ENCODE results near the gene TBCE.
A peak's percentile ranks its signal among the peaks of the same experiment; 100 is the strongest.
"Not testable (repeated sequence)": the region's sequence is repeated elsewhere in the genome, so short reads cannot be mapped to it uniquely, and the experiment has no call there.

TBCE gene

GRCh38 chr1:235455097-235455496 lies 87.9 kb downstream of the TBCE start:
- DNase-seq (ENCODE audit: low read depth in 2 of 2), result no peak

DNA sequence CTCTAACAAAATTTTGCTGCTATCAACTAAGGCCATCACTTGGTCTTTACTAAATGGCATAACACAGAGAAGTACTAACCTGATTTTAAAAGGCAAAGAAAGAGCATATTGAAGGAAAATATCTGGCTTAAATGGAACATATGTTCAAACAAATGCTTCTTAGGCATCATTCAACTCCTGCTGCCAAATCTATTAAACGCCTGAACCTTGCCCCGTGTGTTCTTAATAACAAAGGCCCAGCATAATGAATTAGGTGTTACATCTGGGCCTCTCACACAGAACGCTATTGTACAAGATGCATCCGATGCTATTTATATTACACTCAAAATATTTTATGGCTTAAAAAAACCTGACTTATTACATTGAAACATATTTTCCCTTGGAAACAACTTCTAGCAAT lies 88.6 kb downstream of the TBCE start:
- DNase-seq (ENCODE audit: low read depth in 2 of 2), result no peak

DNA sequence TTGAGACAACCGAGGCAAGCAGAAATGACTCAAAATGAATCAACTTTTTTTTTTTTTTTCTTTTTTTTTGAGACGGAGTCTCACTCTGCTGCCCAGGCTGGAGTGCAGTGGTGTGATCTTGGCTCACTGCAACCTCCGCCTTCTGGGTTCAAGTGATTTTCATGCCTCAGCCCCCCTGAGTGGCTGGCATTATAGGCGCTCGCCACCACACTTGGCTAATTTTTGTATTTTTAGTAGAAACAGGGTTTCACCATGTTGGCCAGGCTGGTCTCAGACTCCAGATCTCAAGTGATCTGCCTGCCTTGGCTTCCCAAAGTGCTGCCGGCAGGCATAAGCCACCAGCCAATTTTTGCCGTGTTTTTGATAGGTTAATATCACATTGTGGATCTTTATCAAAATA lies 90.6 kb downstream of the TBCE start:
- not testable (repeated sequence) for DNase-seq (ENCODE audit: low read depth in 2 of 2)

- no peak for DNase-seq (ENCODE audit: low read depth in 2 of 2)
Observed at GRCh38 chr1:235460770-235461169, 93.5 kb downstream of the TBCE start.

- no peak for DNase-seq (ENCODE audit: low read depth in 2 of 2)
Observed at GRCh38 chr1:235461954-235462353, 94.7 kb downstream of the TBCE start.

GRCh38 chr1:235462832-235463231 lies 95.6 kb downstream of the TBCE start:
- DNase-seq (ENCODE audit: low read depth in 2 of 2), result not testable (repeated sequence)

GRCh38 chr1:235465066-235465465 lies 97.8 kb downstream of the TBCE start:
- no peak for DNase-seq (ENCODE audit: low read depth in 2 of 2)

- no peak for DNase-seq (ENCODE audit: low read depth in 2 of 2)
Observed at GRCh38 chr1:235468004-235468403, 100.8 kb downstream of the TBCE start.

GRCh38 chr1:235468970-235469369 lies 101.7 kb downstream of the TBCE start:
- DNase-seq (ENCODE audit: low read depth in 2 of 2), result peak; percentile 19 to 25

DNA sequence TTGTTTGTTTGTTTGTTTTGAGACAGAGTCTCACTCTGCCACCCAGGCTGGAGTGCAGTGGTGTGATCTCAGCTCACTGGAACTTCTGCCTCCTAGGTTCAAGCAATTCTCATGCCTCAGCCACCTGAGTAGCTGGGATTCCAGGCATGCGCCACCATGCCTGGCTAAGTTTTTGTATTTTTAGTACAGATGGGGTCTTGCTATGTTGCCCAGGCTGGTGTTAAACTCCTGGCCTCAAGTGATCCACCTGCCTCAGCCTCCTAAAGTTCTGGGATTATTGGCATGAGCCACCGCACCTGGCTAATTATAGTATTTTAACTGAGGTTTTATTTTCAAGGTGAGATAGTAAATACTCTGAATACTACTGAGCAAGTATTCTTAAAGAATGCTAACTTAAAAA lies 102.7 kb downstream of the TBCE start:
- DNase-seq (ENCODE audit: low read depth in 2 of 2), result not testable (repeated sequence)

DNA sequence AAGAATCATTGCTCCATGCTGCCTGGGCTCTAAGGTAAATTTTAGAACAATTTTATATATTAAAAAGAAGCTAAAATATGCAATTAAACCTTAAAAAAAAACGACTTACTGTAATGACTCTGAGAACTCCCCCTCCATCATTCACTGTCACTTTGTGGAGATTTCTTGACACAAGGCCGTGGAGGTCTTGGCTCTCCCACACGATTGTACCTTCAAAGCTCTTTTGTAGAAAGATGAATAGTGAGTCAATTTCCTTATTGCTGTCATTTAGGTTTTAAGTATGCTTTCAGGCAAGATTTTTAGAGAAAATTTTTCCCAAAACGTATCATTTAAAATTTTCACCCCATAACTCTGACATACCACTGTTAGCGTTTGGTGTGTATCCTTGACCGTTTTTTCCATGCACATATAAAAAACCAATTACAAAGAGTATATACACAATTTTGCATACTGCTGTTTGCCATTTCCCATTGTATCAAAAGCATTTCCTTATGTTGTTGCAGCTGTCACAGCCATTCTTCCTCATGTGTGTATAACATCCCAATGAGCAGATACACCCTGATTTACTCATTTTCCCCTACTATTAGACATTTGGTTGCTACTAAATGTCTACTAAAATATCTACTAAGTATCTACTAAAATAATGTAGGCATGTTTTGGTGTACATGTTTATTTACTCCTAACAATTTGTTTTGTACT lies 103.7 kb downstream of the TBCE start:
- DNase-seq (ENCODE audit: low read depth in 2 of 2), result no peak

- DNase-seq (ENCODE audit: low read depth in 2 of 2), result no peak
Observed at GRCh38 chr1:235473806-235474205, 106.6 kb downstream of the TBCE start.

DNA sequence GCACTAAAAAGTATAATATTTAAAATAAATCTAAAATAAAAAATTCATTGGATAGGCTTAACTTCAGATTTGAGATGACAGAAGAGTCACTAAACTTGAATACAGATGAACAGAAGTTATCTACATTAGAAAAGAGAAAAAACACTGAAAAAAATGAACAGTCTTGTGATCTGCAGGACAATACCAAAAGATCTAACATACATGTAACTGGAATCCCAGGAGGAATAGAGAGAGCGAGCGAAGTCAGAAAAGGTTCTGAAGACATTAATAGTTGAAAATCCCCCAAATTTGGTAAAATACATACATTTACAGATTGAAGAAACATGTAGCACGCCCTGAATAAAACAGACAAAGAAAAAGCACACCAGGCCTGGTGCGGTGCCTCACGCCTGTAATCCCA lies 115.9 kb downstream of the TBCE start:
- no peak for DNase-seq (ENCODE audit: low read depth in 2 of 2)

GRCh38 chr1:235485558-235485957 lies 118.3 kb downstream of the TBCE start:
- no peak for DNase-seq (ENCODE audit: low read depth in 2 of 2)

- no peak for DNase-seq (ENCODE audit: low read depth in 2 of 2)
Observed at GRCh38 chr1:235486321-235486720, 119.1 kb downstream of the TBCE start.

- DNase-seq (ENCODE audit: low read depth in 2 of 2), result no peak
Observed at GRCh38 chr1:235491644-235492043, 124.4 kb downstream of the TBCE start.

- no peak for DNase-seq (ENCODE audit: low read depth in 2 of 2)
Observed at GRCh38 chr1:235494531-235494930, 127.3 kb downstream of the TBCE start.

DNA sequence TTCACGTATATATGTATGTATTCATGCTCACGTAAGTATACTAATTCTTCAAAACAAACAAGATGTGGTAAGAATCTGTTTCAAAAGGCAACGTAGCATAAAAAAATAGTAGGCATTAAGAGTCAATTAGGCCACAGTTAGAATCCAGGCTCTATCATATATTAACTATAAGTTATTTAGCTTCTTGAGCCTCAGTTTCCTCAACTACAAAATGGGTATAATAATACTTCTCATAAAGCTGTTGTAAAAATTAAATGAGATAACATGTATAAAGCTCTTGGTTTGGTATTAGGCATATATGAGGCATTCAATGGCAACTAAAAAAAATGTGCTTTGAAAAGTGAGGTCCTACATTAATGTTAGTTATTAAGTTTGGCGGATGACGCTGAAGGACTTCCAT lies 127.8 kb downstream of the TBCE start:
- DNase-seq (ENCODE audit: low read depth in 2 of 2), result no peak

DNA sequence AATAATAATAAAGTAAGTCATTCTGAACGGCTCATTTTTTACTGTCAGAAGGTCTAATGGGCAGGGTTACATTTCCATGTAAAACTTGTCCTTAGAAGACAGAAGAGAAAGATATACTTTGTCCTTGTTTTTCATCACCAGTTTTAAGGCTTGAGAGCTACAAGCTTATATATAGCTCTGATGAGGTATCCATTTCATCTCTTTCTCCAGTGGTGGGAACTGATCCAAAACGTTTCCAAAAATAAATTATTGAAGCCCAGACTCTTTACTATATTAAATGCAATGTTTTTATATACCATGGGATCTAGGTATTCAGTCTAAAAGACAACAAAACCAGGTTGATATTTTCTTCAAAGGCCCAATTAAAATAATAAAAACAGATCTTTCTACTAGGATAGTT lies 128.3 kb downstream of the TBCE start:
- DNase-seq (ENCODE audit: low read depth in 2 of 2), result no peak

DNA sequence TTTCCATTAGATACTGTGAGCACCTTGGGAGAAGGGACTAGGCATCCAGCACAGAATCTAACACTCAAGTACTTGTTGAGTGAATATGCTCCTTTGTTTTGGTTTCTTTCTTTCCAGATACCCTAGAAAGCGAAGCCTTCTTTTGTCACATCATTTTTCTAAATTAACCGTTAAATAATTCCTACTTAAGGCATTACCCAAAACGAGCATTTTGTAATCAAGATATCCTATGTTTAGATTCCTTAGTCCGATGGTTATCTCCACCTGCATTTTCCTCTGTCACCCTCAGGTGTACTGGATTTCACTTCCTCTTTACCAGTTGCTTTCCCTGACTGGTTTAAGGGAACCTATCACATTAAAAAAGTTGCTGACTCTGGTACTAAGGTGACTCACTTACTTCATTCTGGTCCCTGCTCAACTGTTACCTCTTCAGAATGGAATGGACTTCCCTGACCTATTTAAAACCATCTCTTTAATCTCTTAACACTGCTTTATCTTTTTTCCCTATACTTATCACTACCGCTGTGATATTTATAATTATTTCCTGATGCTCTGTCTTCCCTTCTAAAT lies 133.8 kb downstream of the TBCE start:
- no peak for DNase-seq (ENCODE audit: low read depth in 2 of 2)
